H1 (cell line): ENCODE results near the gene FOLR3.

Experiments
- POLR2AphosphoS5 ChIP-seq: IDR thresholded peaks from 2 replicates; pipeline ENCODE4 v1.6.1; 2011; ENCODE audit warnings: low read depth, low read length
- RNF2 ChIP-seq: fragments of 200-900, 300-1000 bp; sonication (generic); IDR thresholded peaks from 2 replicates; pipeline ENCODE4 v1.7.1; 2016; ENCODE audit warnings: borderline replicate concordance, low read depth, mild to moderate bottlenecking, antibody characterized with exemption, low read length; ENCODE audit not compliant: poor library complexity, severe bottlenecking; ENCODE audit errors: missing control alignments
- TF ChIP-seq, protein P1 (sequence below), 3 experiments: IDR thresholded peaks; 1 replicate in 2 of 3; 2 replicates in 1 of 3; pipeline versions ENCODE4 v1.5.1 to v1.6.1; 2011; ENCODE audit warnings: low read length in 3 of 3, mild to moderate bottlenecking in 3 of 3, inconsistent platforms in 2 of 3, low read depth in 1 of 3, moderate library complexity in 1 of 3; ENCODE audit not compliant: insufficient read depth in 1 of 3; ENCODE audit errors: control extremely low read depth in 1 of 3

DNA sequence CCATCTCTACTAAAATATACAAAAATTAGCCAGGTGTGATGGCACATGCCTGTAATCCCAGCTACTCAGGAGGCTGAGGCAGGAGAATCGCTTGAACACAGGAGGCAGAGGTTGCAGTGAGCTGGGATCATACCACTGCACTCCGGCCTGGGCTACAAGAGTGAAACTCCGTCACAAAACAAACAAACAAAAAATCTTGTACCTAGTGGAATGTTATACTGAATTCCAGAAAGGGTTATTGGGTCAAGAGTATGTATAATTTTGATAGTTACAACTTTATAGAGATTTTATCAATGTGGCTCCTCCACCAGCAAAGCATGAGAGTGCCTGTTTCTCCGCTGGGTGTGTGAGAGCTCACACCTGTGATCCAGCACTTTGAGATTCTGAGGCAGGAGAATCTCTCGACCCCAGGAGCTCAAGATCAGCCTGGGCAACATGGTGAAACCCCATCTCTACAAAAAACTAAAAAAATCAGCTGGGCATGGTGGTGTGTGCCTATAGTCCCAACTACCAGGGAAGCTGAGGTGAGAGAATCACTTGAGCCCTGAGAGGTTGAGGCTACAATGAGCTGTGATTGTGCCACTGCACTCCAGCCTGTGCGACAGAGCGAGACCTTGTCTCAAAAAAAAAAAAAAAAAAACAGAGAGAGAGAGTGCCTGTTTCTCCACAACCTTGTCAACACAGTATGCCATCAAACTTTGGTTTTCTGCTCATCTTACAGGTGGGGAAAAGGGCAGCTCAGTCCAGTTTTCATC lies 43.7 kb downstream of the FOLR3 start:
- TF ChIP-seq, protein P1, sequence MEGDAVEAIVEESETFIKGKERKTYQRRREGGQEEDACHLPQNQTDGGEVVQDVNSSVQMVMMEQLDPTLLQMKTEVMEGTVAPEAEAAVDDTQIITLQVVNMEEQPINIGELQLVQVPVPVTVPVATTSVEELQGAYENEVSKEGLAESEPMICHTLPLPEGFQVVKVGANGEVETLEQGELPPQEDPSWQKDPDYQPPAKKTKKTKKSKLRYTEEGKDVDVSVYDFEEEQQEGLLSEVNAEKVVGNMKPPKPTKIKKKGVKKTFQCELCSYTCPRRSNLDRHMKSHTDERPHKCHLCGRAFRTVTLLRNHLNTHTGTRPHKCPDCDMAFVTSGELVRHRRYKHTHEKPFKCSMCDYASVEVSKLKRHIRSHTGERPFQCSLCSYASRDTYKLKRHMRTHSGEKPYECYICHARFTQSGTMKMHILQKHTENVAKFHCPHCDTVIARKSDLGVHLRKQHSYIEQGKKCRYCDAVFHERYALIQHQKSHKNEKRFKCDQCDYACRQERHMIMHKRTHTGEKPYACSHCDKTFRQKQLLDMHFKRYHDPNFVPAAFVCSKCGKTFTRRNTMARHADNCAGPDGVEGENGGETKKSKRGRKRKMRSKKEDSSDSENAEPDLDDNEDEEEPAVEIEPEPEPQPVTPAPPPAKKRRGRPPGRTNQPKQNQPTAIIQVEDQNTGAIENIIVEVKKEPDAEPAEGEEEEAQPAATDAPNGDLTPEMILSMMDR (IDR thresholded peaks at IDR 0.05; ENCODE audit: control extremely low read depth in 1 of 3, insufficient read depth in 1 of 3, low read depth in 1 of 3, low read length in 3 of 3) = no peak
- TF ChIP-seq POLR2AphosphoS5 = no peak
- no peak for TF ChIP-seq RNF2
